ENCODE data around the gene HSPB8.
A peak's percentile ranks its signal among the peaks of the same experiment; 100 is the strongest.

Gene HSPB8

GRCh38 chr12:119171691-119172425 is 6.9 kb upstream of the HSPB8 start:
- no peak for DNase-seq

- DNase-seq = no peak
Observed at GRCh38 chr12:119175081-119175480, 3.6 kb upstream of the HSPB8 start.

GRCh38 chr12:119176267-119177055 is 2.3 kb upstream of the HSPB8 start:
- peak; percentile 92 for DNase-seq

- no peak for DNase-seq
Observed at GRCh38 chr12:119177056-119177325, 1.7 kb upstream of the HSPB8 start.

- DNase-seq = no peak
Observed at GRCh38 chr12:119177724-119178380, 879 bp upstream of the HSPB8 start.

- DNase-seq = peak; percentile 86
Observed at GRCh38 chr12:119179335-119180021, 747 bp downstream of the HSPB8 start.

- peak; percentile 44 for DNase-seq
Observed at GRCh38 chr12:119180380-119181040, 1.8 kb downstream of the HSPB8 start.

GRCh38 chr12:119181202-119181601 is 2.5 kb downstream of the HSPB8 start:
- DNase-seq = no peak

GRCh38 chr12:119181944-119182343 is 3.2 kb downstream of the HSPB8 start:
- DNase-seq = no peak

- DNase-seq = peak; percentile 94
Observed at GRCh38 chr12:119182701-119183493, 4.2 kb downstream of the HSPB8 start.

GRCh38 chr12:119183942-119184695 is 5.4 kb downstream of the HSPB8 start:
- no peak for DNase-seq

GRCh38 chr12:119195256-119195655 is 16.5 kb downstream of the HSPB8 start:
- DNase-seq = no peak

- DNase-seq = no peak
Observed at GRCh38 chr12:119198440-119198839, 19.7 kb downstream of the HSPB8 start.

- DNase-seq = no peak
Observed at GRCh38 chr12:119200601-119201000, 21.9 kb downstream of the HSPB8 start.

GRCh38 chr12:119201789-119202543 is 23.2 kb downstream of the HSPB8 start:
- no peak for DNase-seq

- DNase-seq = no peak
Observed at GRCh38 chr12:119202544-119202943, 23.8 kb downstream of the HSPB8 start.

- no peak for DNase-seq
Observed at GRCh38 chr12:119204131-119204530, 25.4 kb downstream of the HSPB8 start.

GRCh38 chr12:119204671-119205285 is 26.0 kb downstream of the HSPB8 start:
- DNase-seq = no peak

- DNase-seq = no peak
Observed at GRCh38 chr12:119206348-119207062, 27.8 kb downstream of the HSPB8 start.
